Body of pancreas (tissue), 4 donors: ENCODE measurements around the gene GUCY2D.

Experiments
- POLR2A ChIP-seq, 3 donors: fragments of 450-650 bp; IDR thresholded peaks; one replicate each; pipeline ENCODE4 v1.6.1; 2016; ENCODE audit warnings: antibody characterized with exemption in 3 of 3, mild to moderate bottlenecking in 2 of 3
- TF ChIP-seq, protein P1 (sequence below), 7 experiments: fragments of 450-650 bp in 4 of 7; fragments of 200-600 bp in 3 of 7; sonication (generic) in 3 of 7; IDR thresholded peaks; one replicate each; pipeline ENCODE4 v1.5.1; 2016 to 2019; ENCODE audit warnings: antibody characterized with exemption in 7 of 7

DNA sequence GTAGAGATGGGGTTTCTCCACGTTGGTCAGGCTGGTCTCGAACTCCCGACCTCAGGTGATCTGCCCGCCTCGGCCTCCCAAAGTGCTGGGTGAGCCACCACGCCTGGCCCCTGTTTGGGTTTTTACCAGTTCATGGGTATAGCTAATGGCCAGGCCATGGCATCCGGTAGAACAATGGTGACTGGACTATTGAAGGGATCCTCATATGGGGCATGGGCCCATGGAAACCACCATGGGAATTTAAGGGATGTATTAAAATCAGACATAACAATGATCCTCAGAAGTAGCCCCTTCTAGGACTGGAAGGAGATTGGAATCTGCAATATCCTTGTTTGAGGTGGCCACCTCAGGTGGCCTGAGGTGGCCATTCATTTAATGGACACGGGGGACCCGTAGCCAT lies 17.5 kb upstream of the GUCY2D start:
- TF ChIP-seq, protein P1, sequence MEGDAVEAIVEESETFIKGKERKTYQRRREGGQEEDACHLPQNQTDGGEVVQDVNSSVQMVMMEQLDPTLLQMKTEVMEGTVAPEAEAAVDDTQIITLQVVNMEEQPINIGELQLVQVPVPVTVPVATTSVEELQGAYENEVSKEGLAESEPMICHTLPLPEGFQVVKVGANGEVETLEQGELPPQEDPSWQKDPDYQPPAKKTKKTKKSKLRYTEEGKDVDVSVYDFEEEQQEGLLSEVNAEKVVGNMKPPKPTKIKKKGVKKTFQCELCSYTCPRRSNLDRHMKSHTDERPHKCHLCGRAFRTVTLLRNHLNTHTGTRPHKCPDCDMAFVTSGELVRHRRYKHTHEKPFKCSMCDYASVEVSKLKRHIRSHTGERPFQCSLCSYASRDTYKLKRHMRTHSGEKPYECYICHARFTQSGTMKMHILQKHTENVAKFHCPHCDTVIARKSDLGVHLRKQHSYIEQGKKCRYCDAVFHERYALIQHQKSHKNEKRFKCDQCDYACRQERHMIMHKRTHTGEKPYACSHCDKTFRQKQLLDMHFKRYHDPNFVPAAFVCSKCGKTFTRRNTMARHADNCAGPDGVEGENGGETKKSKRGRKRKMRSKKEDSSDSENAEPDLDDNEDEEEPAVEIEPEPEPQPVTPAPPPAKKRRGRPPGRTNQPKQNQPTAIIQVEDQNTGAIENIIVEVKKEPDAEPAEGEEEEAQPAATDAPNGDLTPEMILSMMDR (IDR thresholded peaks at IDR 0.05): no peak
- no peak for TF ChIP-seq POLR2A (IDR thresholded peaks at IDR 0.05)
